Natural killer cell (primary cell): ENCODE measurements around the gene SINHCAF. TPM values are rescaled to one million over a fixed set of nuclear protein-coding genes. Genes with fewer than 3 reads are reported as not detected.

ENCODE experiments used
- ATAC-seq, 3 donors: fragments of 150-1000 bp in 2 of 3; fragments of 200-7000 bp in 1 of 3; cut with Tn5 transposase; 1 replicate in 1 of 3; 2 replicates in 2 of 3; pipeline ENCODE4 v1.10.0; 2021; ENCODE audit warnings: mild to moderate bottlenecking in 2 of 3, moderate library complexity in 2 of 3
- DNase-seq, 2 donors: peaks; one replicate each; pipeline versions ENCODE4 v3.0.0 to v3.0.0-alpha.2; 2013 to 2021; ENCODE audit warnings: mixed read lengths in 1 of 2
- H3K27ac ChIP-seq: one replicate; pipeline ENCODE4 v1.5.1; 2013; ENCODE audit warnings: mild to moderate bottlenecking, low read length
- H3K27me3 ChIP-seq: one replicate; pipeline ENCODE4 v1.6.1; 2013; ENCODE audit warnings: low read length; ENCODE audit not compliant: control insufficient read depth, insufficient read depth
- H3K36me3 ChIP-seq: one replicate; pipeline ENCODE4 v1.6.1; 2013; ENCODE audit warnings: low read length; ENCODE audit not compliant: control insufficient read depth, insufficient read depth
- H3K4me1 ChIP-seq: one replicate; pipeline ENCODE4 v1.6.1; 2013; ENCODE audit warnings: low read length; ENCODE audit not compliant: control insufficient read depth, insufficient read depth
- H3K4me3 ChIP-seq: one replicate; pipeline ENCODE4 v1.5.1; 2013; ENCODE audit warnings: low read length
- H3K9me3 ChIP-seq: one replicate; pipeline ENCODE4 v1.6.1; 2013; ENCODE audit warnings: low read length; ENCODE audit not compliant: control insufficient read depth, insufficient read depth
- H3K27ac Mint-ChIP-seq, 2 donors: one replicate each; pipeline ENCODE4 v1.8.0; 2022; ENCODE audit warnings: mild to moderate bottlenecking in 2 of 2, mixed read lengths in 2 of 2, moderate library complexity in 1 of 2
- H3K27me3 Mint-ChIP-seq, 2 donors: one replicate each; pipeline ENCODE4 v1.8.0; 2022; ENCODE audit warnings: low read depth in 2 of 2, mixed read lengths in 2 of 2
- H3K36me3 Mint-ChIP-seq: one replicate; pipeline ENCODE4 v1.8.0; 2022; ENCODE audit warnings: mixed read lengths
- H3K4me1 Mint-ChIP-seq, 2 donors: one replicate each; pipeline ENCODE4 v1.8.0; 2022; ENCODE audit warnings: mixed read lengths in 2 of 2
- H3K4me3 Mint-ChIP-seq: one replicate; pipeline ENCODE4 v1.8.0; 2022; ENCODE audit warnings: mild to moderate bottlenecking, moderate library complexity, mixed read lengths
- H3K9me3 Mint-ChIP-seq, 2 donors: one replicate each; pipeline ENCODE4 v1.8.0; 2022; ENCODE audit warnings: mixed read lengths in 2 of 2
- WGBS: methylation state at CpG from one replicate; pipeline ENCODE4 v1.1.7; 2013; ENCODE audit warnings: missing lambda C conversion rate; ENCODE audit not compliant: insufficient coverage; 5-methylcytosine and 5-hydroxymethylcytosine counted together
- intact Hi-C: fragments of 100-400 bp; cut with micrococcal nuclease; formaldehyde crosslinking; loops from one replicate; pipeline ENCODE4 v1.14.2; 2022
- total RNA-seq, 4 donors: library from RNA; stranded (reverse); fragments of 120-200 nt in 1 of 4; gene quantifications; one replicate each; pipeline versions ENCODE4 v1.2.3 to v1.2.4, GENCODE V29; 2013 to 2022
- TF ChIP-seq, protein P1 (sequence below): fragments of 200-600 bp; IDR thresholded peaks from one replicate; pipeline ENCODE4 v1.8.0; 2022; ENCODE audit warnings: antibody characterized with exemption

SINHCAF gene
- total RNA-seq, 3 donors from 2014 or later (not counting 1 experiment from before 2014, with no cell fraction given) = 40.4 to 55.0 (median 41.0) TPM

DNA sequence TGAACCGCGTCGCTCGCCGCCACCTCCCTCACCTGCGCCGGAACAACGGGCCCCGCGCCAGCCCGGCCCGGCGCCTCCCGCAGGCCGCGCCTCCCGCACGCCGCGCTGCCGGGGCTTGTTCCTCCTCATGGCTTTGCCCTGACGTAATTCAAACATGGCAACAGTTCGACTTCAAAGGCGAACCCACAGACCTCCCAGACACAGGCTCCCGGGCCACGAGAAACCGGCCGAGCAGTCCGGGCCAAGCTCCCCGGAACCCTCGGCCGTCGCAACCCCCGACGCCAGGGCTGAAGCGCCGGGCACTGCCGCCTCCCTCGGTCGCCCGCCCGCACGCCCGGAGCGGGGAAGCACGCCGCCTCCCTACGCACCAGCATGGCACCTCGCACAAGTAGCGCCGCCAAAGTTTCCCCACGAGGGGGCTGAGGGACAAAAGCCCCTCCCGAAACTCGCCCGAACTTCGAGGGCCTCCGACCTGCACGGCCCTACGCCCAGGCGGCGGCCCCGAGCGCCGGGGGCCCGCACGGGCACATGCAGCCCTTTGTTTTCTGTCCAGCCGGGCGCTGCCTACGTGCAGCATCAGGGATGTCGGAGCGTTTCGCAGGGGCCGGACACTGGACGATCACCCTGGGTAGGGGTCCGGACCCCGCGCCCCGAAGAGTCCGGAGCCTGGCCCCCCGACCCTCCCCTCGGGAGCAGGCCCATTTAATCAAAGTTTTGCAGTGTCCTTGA lies 1.7 kb downstream of the SINHCAF start:
- no peaks in the 10 kb centered on the region for H3K9me3 Mint-ChIP-seq
- Histone ChIP-seq H3K4me1 (peaks cover 11% of the 10 kb centered on the region), H3K4me3 (peak overlapping the region; percentile 74), H3K36me3 (no peaks in the 10 kb centered on the region), H3K9me3 (no peaks in the 10 kb centered on the region), H3K27me3 (no peaks in the 10 kb centered on the region), H3K27ac (peak overlapping the region; percentile 94)
- intact Hi-C loops = loop anchor here (10.0 kb wide), 2 partner anchors 401 to 571 kb away; partner anchors contain the start of gene AMN1
- ATAC-seq (peak; percentile 54 to 74 (median 60)), DNase-seq (peak; percentile 64 to 92)
- WGBS = under 1% methylated on average over 81 of the region's 81 CpGs
- peak overlapping the region; percentile 99 for H3K4me3 Mint-ChIP-seq
- no peaks in the 10 kb centered on the region for H3K27me3 Mint-ChIP-seq
- TF ChIP-seq, protein P1, sequence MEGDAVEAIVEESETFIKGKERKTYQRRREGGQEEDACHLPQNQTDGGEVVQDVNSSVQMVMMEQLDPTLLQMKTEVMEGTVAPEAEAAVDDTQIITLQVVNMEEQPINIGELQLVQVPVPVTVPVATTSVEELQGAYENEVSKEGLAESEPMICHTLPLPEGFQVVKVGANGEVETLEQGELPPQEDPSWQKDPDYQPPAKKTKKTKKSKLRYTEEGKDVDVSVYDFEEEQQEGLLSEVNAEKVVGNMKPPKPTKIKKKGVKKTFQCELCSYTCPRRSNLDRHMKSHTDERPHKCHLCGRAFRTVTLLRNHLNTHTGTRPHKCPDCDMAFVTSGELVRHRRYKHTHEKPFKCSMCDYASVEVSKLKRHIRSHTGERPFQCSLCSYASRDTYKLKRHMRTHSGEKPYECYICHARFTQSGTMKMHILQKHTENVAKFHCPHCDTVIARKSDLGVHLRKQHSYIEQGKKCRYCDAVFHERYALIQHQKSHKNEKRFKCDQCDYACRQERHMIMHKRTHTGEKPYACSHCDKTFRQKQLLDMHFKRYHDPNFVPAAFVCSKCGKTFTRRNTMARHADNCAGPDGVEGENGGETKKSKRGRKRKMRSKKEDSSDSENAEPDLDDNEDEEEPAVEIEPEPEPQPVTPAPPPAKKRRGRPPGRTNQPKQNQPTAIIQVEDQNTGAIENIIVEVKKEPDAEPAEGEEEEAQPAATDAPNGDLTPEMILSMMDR = peak; percentile 9
- H3K4me1 Mint-ChIP-seq = peaks cover 27 to 28% of the 10 kb centered on the region in 2 donors
- H3K27ac Mint-ChIP-seq = peak overlapping the region; percentile 91 to 96
- H3K36me3 Mint-ChIP-seq = no peaks in the 10 kb centered on the region

DNA sequence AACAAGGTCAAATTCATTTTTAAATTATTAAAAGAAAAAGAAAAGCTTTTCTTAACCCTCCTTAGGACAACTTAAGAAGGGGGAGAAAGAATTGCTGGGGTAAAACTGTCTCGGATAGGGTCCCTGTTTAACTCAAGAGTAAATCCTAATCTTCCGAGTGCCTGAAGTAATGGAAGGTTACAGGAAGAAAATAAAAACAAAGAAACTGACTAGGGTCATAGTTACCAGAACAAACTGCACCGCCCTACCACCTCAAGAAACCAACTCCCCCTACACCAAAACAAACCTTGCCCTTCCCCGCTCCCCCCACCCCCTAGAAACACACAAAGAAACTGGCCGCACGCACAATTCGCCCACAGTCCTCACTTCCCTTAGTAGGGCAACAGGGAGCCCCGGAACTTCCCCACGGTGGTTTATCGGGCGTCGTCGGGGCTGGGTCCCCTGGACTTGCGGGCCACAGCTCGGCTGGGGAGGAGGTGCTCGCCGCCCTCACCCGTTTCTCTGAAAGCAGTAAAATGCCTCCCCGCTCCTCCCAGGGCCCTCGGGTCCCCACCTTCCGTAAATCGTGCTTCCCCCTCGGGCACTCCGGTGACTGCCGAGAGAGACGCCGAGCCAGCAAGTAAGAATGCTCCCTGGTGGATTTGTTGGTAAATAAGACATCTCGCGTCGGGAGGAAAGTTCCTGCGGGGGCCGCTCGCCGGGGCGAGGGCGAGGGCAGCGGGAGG lies 2.4 kb downstream of the SINHCAF start:
- DNase-seq (peak; percentile 54 to 82), ATAC-seq (peak; percentile 21 to 43 (median 28))
- Histone ChIP-seq H3K9me3 (no peaks in the 10 kb centered on the region), H3K36me3 (no peaks in the 10 kb centered on the region), H3K27me3 (no peaks in the 10 kb centered on the region), H3K27ac (peak overlapping the region; percentile 94), H3K4me1 (peaks cover 13% of the 10 kb centered on the region), H3K4me3 (peak overlapping the region; percentile 74)
- Mint-ChIP-seq H3K4me1 (peaks cover 27 to 29% of the 10 kb centered on the region in 2 donors), H3K27ac (peak overlapping the region; percentile 91 to 96), H3K27me3 (no peaks in the 10 kb centered on the region), H3K9me3 (no peaks in the 10 kb centered on the region), H3K4me3 (peak overlapping the region; percentile 99), H3K36me3 (no peaks in the 10 kb centered on the region)
- WGBS = under 1% methylated on average over 35 of the region's 37 CpGs
- intact Hi-C loops = loop anchor here (10.0 kb wide), 2 partner anchors 401 to 571 kb away; partner anchors contain the start of gene AMN1
- TF ChIP-seq, protein P1 = no peak

DNA sequence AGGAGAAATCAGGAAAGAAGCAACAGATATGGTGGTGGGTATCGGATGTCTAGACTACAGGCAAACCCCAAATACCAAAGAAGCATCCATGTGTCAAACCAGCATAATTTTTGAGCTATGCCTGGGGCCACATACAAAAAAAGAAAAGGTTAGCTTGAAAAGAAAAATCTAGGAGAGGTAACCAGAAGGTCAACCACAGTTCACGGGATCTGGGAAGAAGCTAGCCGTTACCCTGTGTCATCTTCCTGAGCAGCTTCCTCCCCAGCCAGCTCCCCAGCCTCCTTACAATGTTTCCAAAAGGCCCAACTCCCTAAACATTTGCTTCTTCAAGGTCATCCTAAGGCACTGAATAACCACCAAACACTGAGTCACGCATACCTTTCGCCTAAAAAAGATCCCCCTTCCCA lies 3.1 kb downstream of the SINHCAF start:
- H3K4me1 Mint-ChIP-seq = peaks cover 34 to 36% of the 10 kb centered on the region in 2 donors
- peak in 1 of 2 donors; percentile 34 for DNase-seq

More for the DNA sequence above, 3.1 kb downstream of the SINHCAF start:
- intact Hi-C loops = loop anchor here (10.0 kb wide), 2 partner anchors 402 to 572 kb away; partner anchors contain the start of gene AMN1
- ATAC-seq = no peak
- Mint-ChIP-seq H3K4me3 (peak overlapping the region; percentile 99), H3K27me3 (no peaks in the 10 kb centered on the region), H3K27ac (peak overlapping the region; percentile 91 to 96), H3K9me3 (no peaks in the 10 kb centered on the region), H3K36me3 (no peaks in the 10 kb centered on the region)
- H3K27ac ChIP-seq = peak overlapping the region; percentile 94
- H3K27me3 ChIP-seq = no peaks in the 10 kb centered on the region
- peaks cover 13% of the 10 kb centered on the region for H3K4me1 ChIP-seq
- 46% methylated on average over 4 of the region's 5 CpGs for WGBS
- TF ChIP-seq, protein P1 = no peak
- no peaks in the 10 kb centered on the region for H3K36me3 ChIP-seq
- H3K9me3 ChIP-seq = no peaks in the 10 kb centered on the region
- H3K4me3 ChIP-seq = peak overlapping the region; percentile 74
